HepG2 (cell line): ENCODE data around the gene HLA-DRB5.

Experiments used
- CHD2 ChIP-seq: IDR thresholded peaks from 2 replicates; pipeline ENCODE4 v1.6.1; 2011; ENCODE audit warnings: low read depth, low read length, improper control_type of control experiment
- DNMT1 ChIP-seq: sonication (generic); formaldehyde crosslinking; IDR thresholded peaks from 2 replicates; pipeline ENCODE4 v1.5.1; 2020; ENCODE audit warnings: mild to moderate bottlenecking, missing genetic modification reagents
- HMG20A ChIP-seq: IDR thresholded peaks from 2 replicates; pipeline ENCODE4 v1.6.1; 2016; ENCODE audit warnings: borderline replicate concordance
- HMG20B ChIP-seq: conservative IDR thresholded peaks from 2 replicates; pipeline ENCODE4 v1.6.1; 2016; ENCODE audit warnings: missing genetic modification reagents, missing compliant biosample characterization
- PAX8 ChIP-seq: sonication (generic); formaldehyde crosslinking; IDR thresholded peaks from 2 replicates; pipeline ENCODE4 v1.8.0; 2022; ENCODE audit warnings: mild to moderate bottlenecking, missing genetic modification reagents, borderline replicate concordance
- ZFX ChIP-seq: sonication (generic); formaldehyde crosslinking; IDR thresholded peaks from 2 replicates; pipeline ENCODE4 v1.4.0; 2020; ENCODE audit warnings: mild to moderate bottlenecking, low read depth, missing genetic modification reagents, moderate library complexity
- ZNF552 ChIP-seq: sonication (generic); formaldehyde crosslinking; IDR thresholded peaks from 2 replicates; pipeline ENCODE4 v1.9.0; 2022; ENCODE audit warnings: missing genetic modification reagents, mild to moderate bottlenecking, borderline replicate concordance
- ZZZ3 ChIP-seq: sonication (generic); formaldehyde crosslinking; IDR thresholded peaks from 2 replicates; pipeline ENCODE4 v1.4.0; 2020; ENCODE audit warnings: missing genetic modification reagents, mild to moderate bottlenecking, borderline replicate concordance
- TF ChIP-seq, protein P1 (sequence below): sonication (generic); formaldehyde crosslinking; IDR thresholded peaks from 2 replicates; pipeline ENCODE4 v1.5.1; 2020; ENCODE audit warnings: missing genetic modification reagents, mild to moderate bottlenecking, borderline replicate concordance
- TF ChIP-seq, protein P2 (sequence below): IDR thresholded peaks from 2 replicates; pipeline ENCODE4 v1.6.1; 2012; ENCODE audit warnings: inconsistent platforms
- TF ChIP-seq, protein P3 (sequence below): IDR thresholded peaks from 2 replicates; pipeline ENCODE4 v1.6.1; 2016; ENCODE audit warnings: low read depth, borderline replicate concordance
- TF ChIP-seq, protein P4 (sequence below): sonication (generic); formaldehyde crosslinking; IDR thresholded peaks from 2 replicates; pipeline ENCODE4 v1.4.0; 2020; ENCODE audit warnings: missing genetic modification reagents

DNA sequence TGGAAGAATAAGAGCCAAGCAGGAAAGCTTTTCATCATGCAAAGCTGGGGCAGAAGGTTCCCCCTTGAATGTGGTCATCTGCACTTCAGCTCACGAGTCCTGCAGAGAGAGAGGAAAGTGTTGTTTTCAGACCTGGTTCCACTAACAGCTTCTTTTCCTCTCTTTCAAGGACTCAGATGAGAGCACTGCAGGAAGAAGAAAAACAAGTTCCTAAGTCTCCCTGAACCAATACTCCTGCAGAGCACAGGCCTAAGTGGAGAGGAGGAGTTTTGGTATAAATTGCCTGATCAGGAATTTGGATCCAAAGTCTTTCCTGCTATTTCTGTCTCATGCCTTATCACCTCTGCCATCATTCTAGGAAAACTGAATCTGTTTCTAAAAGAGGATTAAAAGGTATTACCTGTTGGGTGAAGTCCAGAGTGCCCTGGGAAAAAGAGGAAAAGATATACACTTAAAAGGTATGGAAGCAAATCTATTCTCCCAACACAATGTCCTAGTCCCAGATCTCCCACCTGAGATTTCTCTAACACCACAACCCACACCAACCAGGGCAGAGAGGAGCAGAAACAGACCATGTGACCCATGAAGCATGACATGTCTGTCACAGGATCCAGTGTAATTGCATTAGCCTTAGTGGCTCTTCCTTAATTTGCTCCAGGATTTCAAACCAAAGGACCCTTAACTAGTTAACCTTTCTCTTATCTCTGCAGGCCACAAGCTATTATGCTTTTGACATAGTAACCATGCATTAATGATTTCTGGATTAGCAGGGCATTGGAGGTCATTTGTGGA lies 12.2 kb downstream of the HLA-DRB5 start:
- TF ChIP-seq, protein P1, sequence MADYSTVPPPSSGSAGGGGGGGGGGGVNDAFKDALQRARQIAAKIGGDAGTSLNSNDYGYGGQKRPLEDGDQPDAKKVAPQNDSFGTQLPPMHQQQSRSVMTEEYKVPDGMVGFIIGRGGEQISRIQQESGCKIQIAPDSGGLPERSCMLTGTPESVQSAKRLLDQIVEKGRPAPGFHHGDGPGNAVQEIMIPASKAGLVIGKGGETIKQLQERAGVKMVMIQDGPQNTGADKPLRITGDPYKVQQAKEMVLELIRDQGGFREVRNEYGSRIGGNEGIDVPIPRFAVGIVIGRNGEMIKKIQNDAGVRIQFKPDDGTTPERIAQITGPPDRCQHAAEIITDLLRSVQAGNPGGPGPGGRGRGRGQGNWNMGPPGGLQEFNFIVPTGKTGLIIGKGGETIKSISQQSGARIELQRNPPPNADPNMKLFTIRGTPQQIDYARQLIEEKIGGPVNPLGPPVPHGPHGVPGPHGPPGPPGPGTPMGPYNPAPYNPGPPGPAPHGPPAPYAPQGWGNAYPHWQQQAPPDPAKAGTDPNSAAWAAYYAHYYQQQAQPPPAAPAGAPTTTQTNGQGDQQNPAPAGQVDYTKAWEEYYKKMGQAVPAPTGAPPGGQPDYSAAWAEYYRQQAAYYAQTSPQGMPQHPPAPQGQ (CRISPR knock-in tag): no peak
- TF ChIP-seq, protein P2, sequence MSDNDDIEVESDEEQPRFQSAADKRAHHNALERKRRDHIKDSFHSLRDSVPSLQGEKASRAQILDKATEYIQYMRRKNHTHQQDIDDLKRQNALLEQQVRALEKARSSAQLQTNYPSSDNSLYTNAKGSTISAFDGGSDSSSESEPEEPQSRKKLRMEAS: no peak
- TF ChIP-seq ZNF552 (CRISPR knock-in tag) (no peak), HMG20B (CRISPR knock-in tag) (no peak), CHD2 (no peak), HMG20A (CRISPR knock-in tag) (no peak), ZZZ3 (CRISPR knock-in tag) (no peak), ZFX (CRISPR knock-in tag) (no peak), DNMT1 (CRISPR knock-in tag) (no peak), PAX8 (no peak)
- TF ChIP-seq, protein P3, sequence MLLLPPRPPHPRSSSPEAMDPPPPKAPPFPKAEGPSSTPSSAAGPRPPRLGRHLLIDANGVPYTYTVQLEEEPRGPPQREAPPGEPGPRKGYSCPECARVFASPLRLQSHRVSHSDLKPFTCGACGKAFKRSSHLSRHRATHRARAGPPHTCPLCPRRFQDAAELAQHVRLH (CRISPR knock-in tag): no peak
- TF ChIP-seq, protein P4, sequence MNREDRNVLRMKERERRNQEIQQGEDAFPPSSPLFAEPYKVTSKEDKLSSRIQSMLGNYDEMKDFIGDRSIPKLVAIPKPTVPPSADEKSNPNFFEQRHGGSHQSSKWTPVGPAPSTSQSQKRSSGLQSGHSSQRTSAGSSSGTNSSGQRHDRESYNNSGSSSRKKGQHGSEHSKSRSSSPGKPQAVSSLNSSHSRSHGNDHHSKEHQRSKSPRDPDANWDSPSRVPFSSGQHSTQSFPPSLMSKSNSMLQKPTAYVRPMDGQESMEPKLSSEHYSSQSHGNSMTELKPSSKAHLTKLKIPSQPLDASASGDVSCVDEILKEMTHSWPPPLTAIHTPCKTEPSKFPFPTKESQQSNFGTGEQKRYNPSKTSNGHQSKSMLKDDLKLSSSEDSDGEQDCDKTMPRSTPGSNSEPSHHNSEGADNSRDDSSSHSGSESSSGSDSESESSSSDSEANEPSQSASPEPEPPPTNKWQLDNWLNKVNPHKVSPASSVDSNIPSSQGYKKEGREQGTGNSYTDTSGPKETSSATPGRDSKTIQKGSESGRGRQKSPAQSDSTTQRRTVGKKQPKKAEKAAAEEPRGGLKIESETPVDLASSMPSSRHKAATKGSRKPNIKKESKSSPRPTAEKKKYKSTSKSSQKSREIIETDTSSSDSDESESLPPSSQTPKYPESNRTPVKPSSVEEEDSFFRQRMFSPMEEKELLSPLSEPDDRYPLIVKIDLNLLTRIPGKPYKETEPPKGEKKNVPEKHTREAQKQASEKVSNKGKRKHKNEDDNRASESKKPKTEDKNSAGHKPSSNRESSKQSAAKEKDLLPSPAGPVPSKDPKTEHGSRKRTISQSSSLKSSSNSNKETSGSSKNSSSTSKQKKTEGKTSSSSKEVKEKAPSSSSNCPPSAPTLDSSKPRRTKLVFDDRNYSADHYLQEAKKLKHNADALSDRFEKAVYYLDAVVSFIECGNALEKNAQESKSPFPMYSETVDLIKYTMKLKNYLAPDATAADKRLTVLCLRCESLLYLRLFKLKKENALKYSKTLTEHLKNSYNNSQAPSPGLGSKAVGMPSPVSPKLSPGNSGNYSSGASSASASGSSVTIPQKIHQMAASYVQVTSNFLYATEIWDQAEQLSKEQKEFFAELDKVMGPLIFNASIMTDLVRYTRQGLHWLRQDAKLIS: no peak
